HG03103 (cell line): ENCODE measurements around the gene SLC17A9.

ENCODE experiments used
- ATAC-seq: cut with Tn5 transposase; IDR thresholded peaks from one replicate; pipeline ENCODE4 v1.9.1; 2021; ENCODE audit warnings: low read depth; ENCODE audit not compliant: unreplicated experiment

Gene SLC17A9

GRCh38 chr20:62937268-62938104, 15.0 kb upstream of the SLC17A9 start:
- ATAC-seq = peak; percentile 82

DNA sequence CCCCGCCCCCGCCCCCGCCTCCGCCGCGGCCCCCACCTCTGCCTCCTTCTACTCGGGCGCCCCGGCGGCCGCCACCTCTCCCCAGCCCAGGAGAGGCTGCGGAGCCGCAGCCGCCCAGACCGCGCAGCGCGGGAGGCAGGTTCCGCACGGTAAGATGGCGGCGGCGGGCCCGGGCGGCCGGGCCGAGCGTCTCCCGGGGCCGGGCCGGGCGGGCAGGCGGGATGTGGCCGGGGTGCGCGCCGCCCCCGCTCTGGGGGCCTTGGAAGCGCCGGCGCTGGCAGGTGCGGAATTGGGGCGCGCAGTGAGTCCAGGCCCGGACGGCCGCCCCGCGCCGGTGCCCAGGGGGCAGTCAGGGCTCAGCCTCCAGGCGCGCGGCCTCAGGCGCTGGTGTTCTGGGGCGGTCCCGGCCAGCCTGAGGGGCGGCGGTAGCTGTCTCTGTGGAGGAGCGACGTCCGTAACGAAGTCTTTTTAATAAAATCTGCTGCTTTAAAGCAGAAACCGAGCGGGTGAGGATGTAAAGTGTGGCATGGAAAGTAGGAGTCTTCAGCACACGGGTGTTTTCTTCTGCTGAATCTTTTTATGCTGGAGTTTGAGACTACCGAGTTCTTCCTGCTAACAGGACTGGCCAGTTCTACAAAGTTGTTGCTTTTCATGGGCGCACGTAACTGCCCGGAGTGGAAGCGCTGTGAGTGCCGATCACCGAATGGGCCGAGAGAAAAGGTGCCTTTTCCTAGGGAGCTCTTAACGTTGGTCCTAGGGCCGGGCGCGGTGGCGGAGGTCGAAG, 14.2 kb upstream of the SLC17A9 start, which contains the start of gene GID8:
GID8 (plus strand) TSS at position 43 of the 784 bp plus-strand sequence. CDS start 3,356 bp downstream, outside the sequence.
- peak; percentile 35 for ATAC-seq

- ATAC-seq = no peak
Measured at GRCh38 chr20:62940875-62941274, 11.6 kb upstream of the SLC17A9 start.

- ATAC-seq = no peak
Measured at GRCh38 chr20:62941792-62942191, 10.7 kb upstream of the SLC17A9 start.

GRCh38 chr20:62942456-62942855, 10.1 kb upstream of the SLC17A9 start:
- ATAC-seq = no peak

GRCh38 chr20:62943396-62943795, 9.1 kb upstream of the SLC17A9 start:
- no peak for ATAC-seq

DNA sequence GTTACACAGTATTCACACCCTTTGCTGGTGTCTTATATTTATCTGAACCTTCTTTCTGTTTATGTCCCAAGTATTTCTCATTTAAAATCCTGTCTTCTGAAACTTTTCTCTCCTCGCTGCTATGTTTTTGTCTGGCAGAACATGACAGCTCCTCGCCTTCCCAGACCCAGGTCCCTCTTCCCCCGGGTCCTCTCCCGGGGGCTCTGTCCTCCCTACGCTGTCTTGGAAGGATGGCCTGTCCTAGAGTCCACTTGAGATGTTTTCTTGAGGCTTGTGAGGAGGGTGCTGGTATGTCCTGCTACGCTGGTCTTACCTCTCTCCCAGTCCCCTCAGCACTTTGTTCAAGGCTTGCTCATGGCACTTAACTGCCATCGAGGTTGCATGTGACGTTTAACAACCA, 8.3 kb upstream of the SLC17A9 start:
- no peak for ATAC-seq

DNA sequence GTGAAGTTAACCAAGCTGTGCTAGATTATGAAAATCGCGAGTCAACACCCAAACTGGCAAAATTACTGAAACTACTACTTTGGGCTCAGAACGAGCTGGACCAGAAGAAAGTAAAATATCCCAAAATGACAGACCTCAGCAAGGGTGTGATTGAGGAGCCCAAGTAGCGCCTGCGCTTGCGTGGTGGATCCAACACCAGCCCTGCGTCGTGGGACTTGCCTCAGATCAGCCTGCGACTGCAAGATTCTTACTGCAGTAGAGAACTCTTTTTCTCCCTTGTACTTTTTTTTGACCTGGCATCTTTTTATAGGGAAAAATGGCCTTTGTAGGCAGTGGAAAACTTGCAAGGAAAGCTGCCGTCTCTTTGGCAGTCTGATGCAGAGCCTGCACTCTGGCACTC, 7.8 kb upstream of the SLC17A9 start:
- no peak for ATAC-seq

DNA sequence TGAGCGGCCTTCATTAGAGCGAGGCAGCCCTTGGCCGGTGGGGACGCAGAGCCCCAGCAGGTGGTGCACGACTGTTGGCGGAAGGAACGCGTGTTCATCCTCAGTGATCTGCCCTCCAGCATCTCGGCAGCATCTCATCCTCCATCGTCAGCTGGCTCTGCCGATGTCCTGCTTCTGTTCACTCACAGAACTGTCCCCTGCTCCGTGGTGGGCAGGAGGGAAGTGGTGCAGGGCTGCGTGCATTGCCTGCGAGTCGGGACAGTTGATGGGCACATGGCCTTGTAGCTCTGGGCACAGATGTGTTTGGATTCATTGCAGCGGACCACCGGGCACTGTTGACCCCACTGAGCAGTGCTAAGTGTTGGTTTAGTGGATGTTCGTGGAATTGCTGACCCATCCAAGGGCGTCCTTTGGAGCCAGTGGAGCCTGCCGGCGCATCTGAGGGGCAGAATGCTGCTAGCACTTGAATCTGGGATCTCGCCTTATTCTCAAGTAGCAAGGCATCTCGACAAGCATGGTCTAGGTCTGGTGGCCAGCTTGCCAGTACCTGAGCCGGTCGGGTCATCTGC, 6.7 kb upstream of the SLC17A9 start:
- ATAC-seq = no peak

DNA sequence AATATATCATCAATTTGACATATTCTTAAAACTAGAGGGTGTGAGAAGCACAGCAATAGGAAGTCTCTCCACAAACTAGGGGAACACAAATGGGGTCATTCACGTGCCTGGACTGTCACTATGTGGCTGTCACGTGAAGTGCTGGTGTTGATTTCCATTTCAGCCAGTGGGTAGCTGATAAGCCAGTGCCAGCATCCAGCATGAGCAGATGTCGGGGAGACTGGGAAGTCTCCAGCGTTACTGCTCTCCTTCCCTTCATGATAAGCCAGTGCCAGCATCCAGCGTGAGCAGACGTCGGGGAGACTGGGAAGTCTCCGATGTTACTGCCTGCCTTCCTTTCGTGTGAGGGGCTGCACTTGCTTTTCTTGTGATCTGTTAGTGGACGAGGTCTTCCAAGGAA, 5.6 kb upstream of the SLC17A9 start:
- no peak for ATAC-seq

DNA sequence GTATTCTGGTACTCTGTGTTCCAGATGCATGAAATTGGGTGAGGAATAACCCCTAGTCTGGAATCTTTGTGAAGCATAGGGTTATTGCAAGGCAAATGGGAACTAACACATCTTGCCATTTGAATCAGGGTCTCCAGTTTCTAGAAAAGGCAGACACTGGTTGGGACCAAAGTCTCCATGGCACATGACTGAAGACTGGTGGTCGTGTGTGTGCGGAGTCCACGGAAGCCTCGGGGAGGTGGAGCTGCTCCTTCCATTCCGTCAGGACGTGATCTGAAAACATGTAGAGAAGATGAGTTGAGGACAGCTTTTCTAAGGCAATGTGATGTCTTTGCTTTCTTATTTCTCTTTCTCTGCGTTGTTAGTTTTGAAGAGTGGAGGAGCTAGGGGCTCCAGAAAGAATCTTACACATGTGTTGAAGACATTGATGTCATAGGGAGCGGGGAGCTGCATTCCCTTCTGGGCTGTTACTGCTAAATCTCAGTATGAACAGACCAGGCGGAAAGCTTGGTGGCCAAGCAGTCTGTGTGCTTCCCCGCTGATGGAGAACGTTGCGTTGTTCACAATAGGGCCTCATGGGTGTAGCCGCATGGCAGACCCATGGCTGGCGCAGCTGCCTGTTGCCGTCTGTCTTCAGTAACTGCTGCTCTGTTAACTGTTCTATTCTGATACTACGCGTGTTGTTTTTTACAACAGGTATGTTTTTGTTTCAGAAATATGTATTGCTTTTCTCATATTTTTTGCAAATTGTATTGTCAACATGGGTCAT, 4.8 kb upstream of the SLC17A9 start:
- ATAC-seq = no peak

DNA sequence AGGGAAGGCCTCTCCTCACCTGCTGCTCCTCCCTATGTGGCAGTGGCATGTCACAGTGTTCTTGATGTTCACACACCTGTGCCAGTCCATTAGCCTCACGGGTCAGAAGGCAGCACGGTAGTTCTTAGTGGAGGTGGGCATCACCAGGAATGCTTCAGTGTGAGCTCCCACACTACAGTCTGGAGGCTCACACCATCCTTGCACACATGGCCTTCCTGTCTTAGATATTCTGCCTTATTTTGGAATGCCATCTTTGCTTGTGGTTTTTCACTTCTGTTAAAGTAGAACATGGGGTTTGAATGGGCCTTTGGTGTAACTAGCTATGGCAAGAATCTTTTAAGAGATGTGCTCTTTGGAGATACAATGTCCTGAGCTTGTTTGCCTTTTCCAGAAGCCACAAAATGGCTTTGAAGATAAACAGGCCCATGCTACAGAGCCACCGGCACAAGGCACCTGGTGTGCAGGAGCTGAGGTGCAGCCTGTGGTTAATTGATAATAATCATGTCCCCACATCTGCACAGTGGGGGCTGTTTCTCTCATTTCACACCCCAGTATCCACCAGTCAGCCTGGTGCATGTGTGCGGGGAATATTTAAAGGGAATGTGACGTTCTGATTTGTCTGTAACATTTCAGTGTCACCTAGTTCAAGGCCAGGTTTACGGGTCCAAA, 3.2 kb upstream of the SLC17A9 start:
- no peak for ATAC-seq

GRCh38 chr20:62949962-62950361, 2.5 kb upstream of the SLC17A9 start:
- no peak for ATAC-seq

DNA sequence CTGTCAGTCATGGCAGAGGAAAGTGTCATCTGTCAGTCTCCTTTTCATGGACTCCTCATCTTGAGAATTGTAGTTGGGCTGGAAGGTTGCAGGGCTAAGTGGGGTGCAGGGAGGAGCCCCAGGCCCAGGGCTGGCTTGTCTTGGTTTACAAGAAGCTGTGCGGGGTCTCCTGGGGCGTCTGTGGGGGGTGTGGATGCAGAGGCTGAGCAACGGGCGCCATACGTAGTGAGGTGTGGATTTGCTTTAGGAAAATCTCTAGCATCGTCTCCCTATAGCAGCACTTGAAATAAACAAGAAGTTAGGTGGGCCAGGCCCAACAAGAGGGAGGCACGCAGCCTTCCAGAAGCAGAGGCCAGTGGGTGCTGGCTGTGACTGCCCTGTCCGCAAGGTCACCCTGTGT, 1.8 kb upstream of the SLC17A9 start:
- ATAC-seq = no peak

GRCh38 chr20:62951143-62951895, 1.2 kb upstream of the SLC17A9 start:
- ATAC-seq = no peak

DNA sequence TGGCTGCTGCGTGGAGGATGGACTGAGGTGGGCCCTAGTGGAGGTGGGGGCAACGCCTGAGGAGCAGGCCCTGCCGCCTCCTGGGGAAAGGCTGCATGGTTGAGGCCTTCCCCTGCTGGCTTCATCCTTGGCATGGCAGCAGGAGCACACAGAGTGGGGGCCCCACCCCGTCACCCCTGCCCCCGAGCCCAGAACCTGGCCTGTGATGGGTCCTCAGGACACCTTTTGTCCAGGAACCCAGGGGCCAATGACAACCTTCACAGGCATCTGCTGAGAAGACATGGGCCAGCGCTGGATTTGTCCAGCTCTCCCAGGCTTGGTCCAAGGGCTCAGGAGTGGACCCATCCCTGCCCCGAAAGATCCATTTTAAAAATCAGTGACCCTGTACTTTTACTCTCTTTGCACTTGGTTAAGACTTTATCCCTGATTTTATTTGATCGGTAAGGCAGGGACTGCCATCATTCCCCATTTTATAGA, 575 bp upstream of the SLC17A9 start:
- no peak for ATAC-seq

- ATAC-seq = no peak
Measured at GRCh38 chr20:62952968-62953838, 694 bp downstream of the SLC17A9 start.
